ENCODE results near the gene USP4.
"Not testable (repeated sequence)": the region's sequence is repeated elsewhere in the genome, so short reads cannot be mapped to it uniquely, and the experiment has no call there.

USP4 gene

GRCh38 chr3:49349348-49350114 is 9.7 kb upstream of the USP4 start:
- no peak for DNase-seq (ENCODE audit: low read depth)

- DNase-seq (ENCODE audit: low read depth): not testable (repeated sequence)
Measured at GRCh38 chr3:49348361-49348760, 8.5 kb upstream of the USP4 start.

GRCh38 chr3:49346797-49347251 is 7.0 kb upstream of the USP4 start:
- peak; percentile 41 for DNase-seq (ENCODE audit: low read depth)

DNA sequence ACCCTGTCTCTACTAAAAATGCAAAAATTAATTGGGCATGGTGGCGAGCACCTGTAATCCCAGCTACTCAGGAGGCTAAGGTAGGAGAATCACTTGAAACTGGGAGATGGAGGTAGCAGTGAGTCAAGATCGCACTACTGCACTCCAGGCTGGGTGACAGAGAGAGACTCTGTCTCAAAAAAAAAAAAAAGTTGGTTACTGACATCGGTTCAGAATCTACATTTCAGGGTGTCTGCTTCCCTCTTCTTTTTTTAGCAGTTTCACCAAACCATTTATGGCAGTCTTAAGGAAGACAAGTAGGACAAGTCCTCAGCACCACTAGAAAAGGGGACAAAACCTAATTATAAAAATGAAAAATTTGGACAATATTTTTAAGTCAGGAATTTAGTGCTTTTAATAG is 3.3 kb upstream of the USP4 start:
- DNase-seq (ENCODE audit: low read depth): no peak

DNA sequence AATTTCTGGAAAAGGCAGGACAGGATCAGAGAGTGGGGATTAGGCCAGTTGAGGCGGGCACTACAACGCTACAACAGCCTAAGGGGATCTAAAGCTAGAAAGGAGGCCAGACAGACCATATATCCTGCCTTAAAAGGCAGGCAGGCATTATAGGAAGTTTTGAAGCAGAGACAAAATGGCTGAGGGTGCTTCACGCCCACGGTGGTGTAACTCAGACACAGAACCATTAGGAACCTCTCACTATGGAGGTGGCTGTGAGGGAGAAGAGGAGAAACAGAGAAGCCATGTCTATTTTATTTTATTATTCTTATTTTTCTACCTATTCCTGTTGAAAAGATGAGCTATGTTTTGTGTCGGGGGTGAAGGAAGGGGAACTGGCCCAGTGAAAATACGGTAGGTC is 2.1 kb upstream of the USP4 start:
- DNase-seq (ENCODE audit: low read depth): no peak

DNA sequence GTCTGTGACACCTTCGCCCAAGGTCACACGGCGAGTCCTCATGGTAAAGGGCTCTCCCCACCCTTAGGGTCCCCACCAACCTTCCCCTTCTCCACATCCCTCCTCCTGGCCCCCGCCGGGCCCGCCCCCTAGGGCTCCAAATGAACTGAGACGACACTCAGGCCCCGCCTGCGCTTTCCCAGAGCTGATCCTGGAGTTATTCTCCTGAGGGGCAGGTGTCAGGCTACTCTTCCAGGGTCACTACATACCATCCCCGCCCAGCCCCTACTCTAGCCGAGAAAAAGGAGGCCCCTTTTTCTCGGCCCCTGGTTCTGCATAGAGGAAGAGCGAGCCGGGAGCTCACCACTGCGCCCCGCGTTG is 292 bp downstream of the USP4 start:
- no peak for DNase-seq (ENCODE audit: low read depth)

GRCh38 chr3:49333916-49334633 is 5.8 kb downstream of the USP4 start:
- no peak for DNase-seq (ENCODE audit: low read depth)

DNA sequence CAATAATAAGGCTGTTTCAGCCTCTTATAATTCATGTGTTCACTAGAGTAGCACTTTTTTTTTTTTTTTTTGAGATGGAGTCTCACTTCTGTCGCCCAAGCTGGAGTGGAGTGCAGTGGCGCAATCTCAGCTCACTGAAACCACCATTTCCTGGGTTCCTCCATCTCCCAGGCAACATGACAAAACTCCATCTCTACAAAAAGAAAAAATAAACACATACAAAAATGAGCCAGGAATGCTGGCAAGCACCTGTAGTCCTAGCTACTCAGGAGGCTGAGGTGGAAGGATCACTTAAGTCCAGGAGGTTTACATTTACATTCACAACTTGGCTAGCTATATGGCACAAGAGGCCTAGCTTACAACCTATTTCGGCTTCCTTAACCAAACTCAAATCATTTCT is 6.8 kb downstream of the USP4 start:
- DNase-seq (ENCODE audit: low read depth): no peak

GRCh38 chr3:49329186-49329585 is 10.7 kb downstream of the USP4 start:
- DNase-seq (ENCODE audit: low read depth): no peak

GRCh38 chr3:49328350-49328749 is 11.5 kb downstream of the USP4 start:
- not testable (repeated sequence) for DNase-seq (ENCODE audit: low read depth)

GRCh38 chr3:49327485-49327884 is 12.4 kb downstream of the USP4 start:
- no peak for DNase-seq (ENCODE audit: low read depth)

GRCh38 chr3:49324768-49325167 is 15.1 kb downstream of the USP4 start:
- DNase-seq (ENCODE audit: low read depth): no peak

GRCh38 chr3:49316696-49317457 is 23.0 kb downstream of the USP4 start:
- no peak for DNase-seq (ENCODE audit: low read depth)

- DNase-seq (ENCODE audit: low read depth): no peak
Measured at GRCh38 chr3:49313896-49314688, 25.8 kb downstream of the USP4 start.

- DNase-seq (ENCODE audit: low read depth): no peak
Measured at GRCh38 chr3:49311283-49311682, 28.6 kb downstream of the USP4 start.

GRCh38 chr3:49310677-49311076 is 29.2 kb downstream of the USP4 start:
- DNase-seq (ENCODE audit: low read depth): no peak

- DNase-seq (ENCODE audit: low read depth): no peak
Measured at GRCh38 chr3:49305608-49306007, 34.2 kb downstream of the USP4 start.

DNA sequence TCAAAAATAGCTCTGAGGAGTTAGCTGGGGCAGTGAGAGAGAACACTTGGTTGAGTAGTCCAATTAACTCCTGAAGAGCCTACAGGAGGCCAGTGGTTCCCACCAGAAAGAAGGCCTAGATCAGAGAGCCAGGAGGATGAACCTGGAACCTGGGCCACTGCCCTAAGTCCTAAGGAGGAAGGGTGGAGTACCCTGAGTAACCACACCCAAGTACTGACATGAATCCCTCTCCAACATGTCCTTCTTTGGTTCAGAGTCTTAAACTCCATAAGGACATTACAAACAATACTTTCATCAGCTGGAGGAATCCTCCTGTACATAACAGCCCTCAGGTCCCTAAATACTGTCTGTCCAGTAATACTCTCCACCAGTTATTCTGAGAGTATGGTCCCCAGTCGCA is 37.2 kb downstream of the USP4 start:
- no peak for DNase-seq (ENCODE audit: low read depth)

- no peak for DNase-seq (ENCODE audit: low read depth)
Measured at GRCh38 chr3:49300595-49300994, 39.3 kb downstream of the USP4 start.

- DNase-seq (ENCODE audit: low read depth): no peak
Measured at GRCh38 chr3:49298511-49298910, 41.3 kb downstream of the USP4 start.

- DNase-seq (ENCODE audit: low read depth): no peak
Measured at GRCh38 chr3:49296781-49297411, 43.0 kb downstream of the USP4 start.

All from HS-5 (cell line).